Endothelial cell of umbilical vein (primary cell): ENCODE data around the gene PPM1H. TPM values are rescaled to one million over a fixed set of nuclear protein-coding genes. Genes with fewer than 3 reads are reported as not detected.

Source experiments
- BruUV-seq: library from RNA; stranded (reverse); fragments of 400-500 nt; replicated peaks from 2 replicates; lab custom pipeline; 2021; lab: Mats Ljungman, UMichigan
- CTCF ChIA-PET: fragments of 300-600, 350-600 bp; sonication (Branson Sonifier 250); formaldehyde crosslinking; loops from one replicate; lab custom pipeline; 2021; ENCODE audit warnings: antibody characterized with exemption, inconsistent platforms; lab: Charles Lee
- POLR2A ChIA-PET: fragments of 300-600, 350-600 bp; sonication (Branson Sonifier 250); formaldehyde crosslinking; loops from one replicate; lab custom pipeline; 2021; ENCODE audit warnings: antibody characterized with exemption, inconsistent platforms; lab: Charles Lee
- DNase-seq: peaks from one replicate; pipeline ENCODE4 v3.0.0-alpha.2; 2011; ENCODE audit warnings: low read depth, low spot score
- FAIRE-seq: peaks from 2 replicates; lab custom pipeline; 2011; peaks lifted over from hg19 to GRCh38; lab: Jason Lieb, UNC
- H2AFZ ChIP-seq: 2 replicates; pipeline ENCODE4 v1.6.0; 2012; ENCODE audit warnings: low read depth, low read length, control low read depth, inconsistent platforms
- H3K27ac ChIP-seq: 2 replicates; pipeline ENCODE4 v1.5.1; 2011; ENCODE audit warnings: low read depth, mild to moderate bottlenecking, control low read depth, low read length, moderate library complexity; ENCODE audit not compliant: insufficient read depth
- H3K27me3 ChIP-seq, 2 experiments: 2 replicates each; pipeline versions ENCODE4 v1.6.0 to v1.6.1; 2011; ENCODE audit warnings: low read length in 2 of 2, mixed read lengths in 1 of 2; ENCODE audit not compliant: control insufficient read depth in 2 of 2, insufficient read depth in 2 of 2
- H3K36me3 ChIP-seq, 2 experiments: 2 replicates in 1 of 2; 3 replicates in 1 of 2; pipeline ENCODE4 v1.5.1; 2011; ENCODE audit warnings: low read length in 2 of 2, mild to moderate bottlenecking in 1 of 2, moderate library complexity in 1 of 2; ENCODE audit not compliant: control insufficient read depth in 2 of 2, insufficient read depth in 2 of 2; ENCODE audit errors: extremely low read depth in 1 of 2
- H3K4me1 ChIP-seq: 3 replicates; pipeline ENCODE4 v1.5.1; 2011; ENCODE audit warnings: mild to moderate bottlenecking, low read length; ENCODE audit not compliant: control insufficient read depth, insufficient read depth; ENCODE audit errors: extremely low read depth
- H3K4me2 ChIP-seq: 2 replicates; pipeline ENCODE4 v1.6.1; 2011; ENCODE audit warnings: low read length, control low read depth, mixed read lengths; ENCODE audit not compliant: insufficient read depth
- H3K4me3 ChIP-seq, 3 experiments: fragments of 200-600 bp in 1 of 3; sonication (generic), shearing (Covaris generic) in 1 of 3; replicated peaks in 1 of 3; 2 replicates each; pipeline ENCODE4 v1.5.1; 2011 to 2016; ENCODE audit warnings: control low read depth in 3 of 3, low read length in 3 of 3, mild to moderate bottlenecking in 2 of 3, inconsistent platforms in 1 of 3, low read depth in 1 of 3, moderate library complexity in 1 of 3; ENCODE audit not compliant: insufficient read depth in 1 of 3
- H3K79me2 ChIP-seq: 2 replicates; pipeline ENCODE4 v1.6.0; 2012; ENCODE audit warnings: low read length, inconsistent platforms; ENCODE audit not compliant: control insufficient read depth, insufficient read depth
- H3K9ac ChIP-seq: replicated peaks from 2 replicates; pipeline ENCODE3; 2011; ENCODE audit warnings: low read length, control low read depth; ENCODE audit not compliant: insufficient read depth; ENCODE audit errors: extremely low read depth
- H3K9me1 ChIP-seq: replicated peaks from 3 replicates; pipeline ENCODE4 v1.6.0; 2011; ENCODE audit warnings: mild to moderate bottlenecking, low read length; ENCODE audit not compliant: control insufficient read depth, insufficient read depth; ENCODE audit errors: extremely low read depth
- H3K9me3 ChIP-seq: replicated peaks from 2 replicates; pipeline ENCODE4 v1.5.1; 2012; ENCODE audit warnings: low read length, inconsistent platforms; ENCODE audit not compliant: control insufficient read depth, insufficient read depth
- H4K20me1 ChIP-seq: replicated peaks from 2 replicates; pipeline ENCODE3; 2011; ENCODE audit warnings: mild to moderate bottlenecking, low read length; ENCODE audit not compliant: control insufficient read depth, insufficient read depth; ENCODE audit errors: extremely low read depth
- EZH2 ChIP-seq: IDR thresholded peaks from 2 replicates; pipeline ENCODE4 v1.6.1; 2012; ENCODE audit warnings: borderline replicate concordance, low read depth, mild to moderate bottlenecking, moderate library complexity, low read length, inconsistent platforms; ENCODE audit not compliant: severe bottlenecking
- FOS ChIP-seq: IDR thresholded peaks from 2 replicates; pipeline ENCODE4 v1.6.1; 2011; ENCODE audit warnings: mild to moderate bottlenecking, low read length, moderate library complexity, borderline replicate concordance; ENCODE audit not compliant: insufficient read depth
- GATA2 ChIP-seq: IDR thresholded peaks from 2 replicates; pipeline ENCODE4 v1.7.0; 2011; ENCODE audit warnings: low read depth, mild to moderate bottlenecking, moderate library complexity, mixed read lengths, low read length; ENCODE audit not compliant: insufficient read length, insufficient read depth
- JUN ChIP-seq: IDR thresholded peaks from 2 replicates; pipeline ENCODE4 v1.6.1; 2011; ENCODE audit warnings: borderline replicate concordance, low read depth; ENCODE audit not compliant: insufficient read length, insufficient read depth
- MAX ChIP-seq: IDR thresholded peaks from 2 replicates; pipeline ENCODE4 v1.6.1; 2011; ENCODE audit not compliant: insufficient read depth, insufficient read length
- MYC ChIP-seq: IDR thresholded peaks from one replicate; pipeline ENCODE4 v1.6.1; 2011; ENCODE audit warnings: mild to moderate bottlenecking, low read depth, low read length
- POLR2A ChIP-seq: IDR thresholded peaks from 2 replicates; pipeline ENCODE4 v1.6.1; 2012; ENCODE audit warnings: low read depth, mild to moderate bottlenecking, control low read depth, low read length
- POLR2AphosphoS5 ChIP-seq: IDR thresholded peaks from 2 replicates; pipeline ENCODE4 v1.6.1; 2012; ENCODE audit warnings: low read depth, mild to moderate bottlenecking, control low read depth, low read length, moderate library complexity; ENCODE audit not compliant: insufficient read depth
- dilution Hi-C: fragments of 300-500 bp; cut with MboI; formaldehyde crosslinking; loops from one replicate; pipeline ENCODE4 v1.15.0; 2019; ENCODE audit warnings: low sequenced_read_pairs; ENCODE audit not compliant: extremely low pct_ligation_motif_present
- intact Hi-C: fragments of 100-400 bp; cut with micrococcal nuclease; formaldehyde crosslinking; loops from one replicate; pipeline ENCODE4 v1.10.0; 2022
- polyA plus RNA-seq, 4 experiments: library from polyadenylated mRNA; depleted of rRNA in 3 of 4; stranded (reverse) in 3 of 4; unstranded in 1 of 4; fragments of >200 nt; gene quantifications; 2 replicates each; pipeline versions ENCODE4 v1.2.1 to v1.2.3, GENCODE V29; 2011 to 2012; ENCODE audit warnings: missing spikeins in 1 of 4
- total RNA-seq: library from RNA; stranded (reverse); gene quantifications from 2 replicates; pipeline ENCODE4 v1.2.3, GENCODE V29; 2021
- TF ChIP-seq, protein P1 (sequence below), 2 donors: IDR thresholded peaks; 1 replicate in 1 of 2; 2 replicates in 1 of 2; pipeline ENCODE4 v1.5.1; 2011; ENCODE audit warnings: low read length in 2 of 2, mild to moderate bottlenecking in 2 of 2, moderate library complexity in 2 of 2, control low read depth in 1 of 2, inconsistent platforms in 1 of 2, low read depth in 1 of 2; ENCODE audit not compliant: insufficient read depth in 1 of 2; ENCODE audit errors: extremely low read depth in 1 of 2

PPM1H gene
- total and polyA plus RNA-seq, 2 donors (not counting 3 experiments of a cell fraction or from before 2014, with no cell fraction given), result 1.0 to 7.2 TPM

DNA sequence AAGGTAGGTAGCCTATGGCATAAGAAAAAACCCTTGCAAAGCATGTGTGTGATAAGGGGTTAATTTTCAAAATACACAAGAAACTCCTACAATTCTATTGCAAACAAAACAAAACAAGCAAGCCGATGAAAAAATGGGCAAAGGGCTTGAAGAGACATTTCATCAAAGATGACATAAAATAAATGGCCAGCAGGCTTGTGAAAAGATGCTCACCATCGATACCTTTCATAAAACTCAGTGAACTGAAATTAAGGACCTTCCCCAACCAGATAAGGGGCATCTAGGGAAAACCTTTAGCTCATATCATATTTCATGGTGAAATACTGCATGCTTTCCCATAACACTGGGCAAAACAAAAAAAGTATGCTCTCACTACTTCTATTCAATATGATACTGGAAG lies 131.2 kb downstream of the PPM1H start:
- no TSS peak for BruUV-seq
- intact Hi-C loops, result no loop called here
- CTCF ChIA-PET, result interaction anchor here (1.7 to 2.7 kb wide), 5 partner anchors 10 to 369 kb away, joined by 6 to 22 read pairs (median 14); no protein-coding TSS in a partner anchor

More for the DNA sequence above, 131.2 kb downstream of the PPM1H start:
- H3K9me3 ChIP-seq, result no peaks in the 10 kb centered on the region
- no peak overlapping the region for H3K4me3 ChIP-seq
- H3K4me1 ChIP-seq, result no peaks in the 10 kb centered on the region
- FAIRE-seq (no peak), DNase-seq (no peak)
- H3K9me1 ChIP-seq, result no peaks in the 10 kb centered on the region
- POLR2A ChIA-PET, result no interaction called here
- no peak overlapping the region for H2AFZ ChIP-seq
- no peaks in the 10 kb centered on the region for H4K20me1 ChIP-seq
- no peak overlapping the region for H3K4me2 ChIP-seq
- dilution Hi-C loops, result no loop called here
- TF ChIP-seq GATA2, result no peak
- TF ChIP-seq POLR2AphosphoS5, result no peak
- TF ChIP-seq MYC, result no peak
- TF ChIP-seq FOS, result no peak
- TF ChIP-seq, protein P1, sequence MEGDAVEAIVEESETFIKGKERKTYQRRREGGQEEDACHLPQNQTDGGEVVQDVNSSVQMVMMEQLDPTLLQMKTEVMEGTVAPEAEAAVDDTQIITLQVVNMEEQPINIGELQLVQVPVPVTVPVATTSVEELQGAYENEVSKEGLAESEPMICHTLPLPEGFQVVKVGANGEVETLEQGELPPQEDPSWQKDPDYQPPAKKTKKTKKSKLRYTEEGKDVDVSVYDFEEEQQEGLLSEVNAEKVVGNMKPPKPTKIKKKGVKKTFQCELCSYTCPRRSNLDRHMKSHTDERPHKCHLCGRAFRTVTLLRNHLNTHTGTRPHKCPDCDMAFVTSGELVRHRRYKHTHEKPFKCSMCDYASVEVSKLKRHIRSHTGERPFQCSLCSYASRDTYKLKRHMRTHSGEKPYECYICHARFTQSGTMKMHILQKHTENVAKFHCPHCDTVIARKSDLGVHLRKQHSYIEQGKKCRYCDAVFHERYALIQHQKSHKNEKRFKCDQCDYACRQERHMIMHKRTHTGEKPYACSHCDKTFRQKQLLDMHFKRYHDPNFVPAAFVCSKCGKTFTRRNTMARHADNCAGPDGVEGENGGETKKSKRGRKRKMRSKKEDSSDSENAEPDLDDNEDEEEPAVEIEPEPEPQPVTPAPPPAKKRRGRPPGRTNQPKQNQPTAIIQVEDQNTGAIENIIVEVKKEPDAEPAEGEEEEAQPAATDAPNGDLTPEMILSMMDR (IDR thresholded peaks at IDR 0.05; ENCODE audit: extremely low read depth in 1 of 2, insufficient read depth in 1 of 2, low read depth in 1 of 2, low read length in 2 of 2), result no peak
- no peak for TF ChIP-seq JUN
- no peak for TF ChIP-seq POLR2A
- TF ChIP-seq MAX, result no peak
- no peak for TF ChIP-seq EZH2
- H3K36me3 ChIP-seq, result no peaks in the 10 kb centered on the region
- H3K9ac ChIP-seq, result no peak overlapping the region
- H3K27ac ChIP-seq, result no peak overlapping the region
- no peaks in the 10 kb centered on the region for H3K79me2 ChIP-seq
- no peaks in the 10 kb centered on the region for H3K27me3 ChIP-seq
